GM23338 (cell line): Measurements from ENCODE around the gene RANGAP1. TPM values are rescaled to one million over a fixed set of nuclear protein-coding genes. Genes with fewer than 3 reads are reported as not detected.

Experiments
- ATAC-seq: fragments of 200-7000 bp; cut with Tn5 transposase; 3 replicates; pipeline ENCODE4 v1.9.1; 2020
- DNase-seq: peaks from one replicate; pipeline ENCODE4 v3.0.0-alpha.2; 2015; ENCODE audit warnings: low spot score
- H2AFZ ChIP-seq: fragments of 200-600 bp; sonication (generic); 2 replicates; pipeline ENCODE4 v1.8.0; 2016; ENCODE audit warnings: antibody characterized with exemption, mild to moderate bottlenecking, moderate library complexity
- H3F3A ChIP-seq: fragments of 200-600 bp; sonication (generic); replicated peaks from 2 replicates; pipeline ENCODE4 v1.8.0; 2017; ENCODE audit warnings: antibody characterized with exemption, mixed run types, low read depth
- H3K27ac ChIP-seq: fragments of 200-600 bp; sonication (generic); 2 replicates; pipeline ENCODE4 v1.6.1; 2016; ENCODE audit warnings: low read depth
- H3K27me3 ChIP-seq: fragments of 200-600 bp; sonication (generic); 2 replicates; pipeline ENCODE4 v1.8.0; 2016; ENCODE audit warnings: mild to moderate bottlenecking, mixed run types, moderate library complexity; ENCODE audit not compliant: insufficient read depth
- H3K36me3 ChIP-seq: fragments of 200-600 bp; sonication (generic); 2 replicates; pipeline ENCODE4 v1.8.0; 2016; ENCODE audit warnings: mild to moderate bottlenecking; ENCODE audit not compliant: insufficient read depth
- H3K4me1 ChIP-seq: fragments of 200-600 bp; sonication (generic); 2 replicates; pipeline ENCODE4 v1.8.0; 2016; ENCODE audit warnings: mild to moderate bottlenecking, moderate library complexity; ENCODE audit not compliant: insufficient read depth
- H3K4me2 ChIP-seq: fragments of 200-600 bp; sonication (generic); 2 replicates; pipeline ENCODE4 v1.7.1; 2017; ENCODE audit warnings: mixed run types
- H3K4me3 ChIP-seq: fragments of 200-600 bp; sonication (generic); 2 replicates; pipeline ENCODE4 v1.6.1; 2016; ENCODE audit warnings: mixed run types
- H3K79me2 ChIP-seq: fragments of 200-600 bp; sonication (generic); replicated peaks from 2 replicates; pipeline ENCODE4 v1.8.0; 2017; ENCODE audit warnings: mild to moderate bottlenecking; ENCODE audit not compliant: insufficient read depth
- H3K9me2 ChIP-seq: fragments of 200-600 bp; sonication (generic); 2 replicates; pipeline ENCODE4 v1.8.0; 2017; ENCODE audit not compliant: insufficient read depth
- H4K20me1 ChIP-seq: fragments of 200-600 bp; sonication (generic); replicated peaks from 2 replicates; pipeline ENCODE4 v1.8.0; 2017; ENCODE audit warnings: mild to moderate bottlenecking; ENCODE audit not compliant: insufficient read depth
- H3K27ac Mint-ChIP-seq: 2 replicates; pipeline ENCODE4 v1.8.0; 2020; ENCODE audit warnings: inconsistent platforms, mild to moderate bottlenecking, moderate library complexity, mixed read lengths
- H3K27me3 Mint-ChIP-seq: 3 replicates; pipeline ENCODE4 v1.8.0; 2022; ENCODE audit warnings: low read depth, mild to moderate bottlenecking, moderate library complexity, mixed read lengths, inconsistent platforms; ENCODE audit not compliant: insufficient read depth, poor library complexity
- H3K36me3 Mint-ChIP-seq: 3 replicates; pipeline ENCODE4 v1.8.0; 2021; ENCODE audit warnings: low read depth, mild to moderate bottlenecking, inconsistent platforms, moderate library complexity, mixed read lengths
- H3K4me1 Mint-ChIP-seq: 3 replicates; pipeline ENCODE4 v1.8.0; 2020; ENCODE audit warnings: mild to moderate bottlenecking, inconsistent platforms, mixed read lengths
- H3K4me3 Mint-ChIP-seq: 3 replicates; pipeline ENCODE4 v1.8.0; 2021; ENCODE audit warnings: moderate library complexity, mild to moderate bottlenecking, inconsistent platforms, mixed read lengths
- H3K9me3 Mint-ChIP-seq: 3 replicates; pipeline ENCODE4 v1.8.0; 2020; ENCODE audit warnings: moderate library complexity, mild to moderate bottlenecking, inconsistent platforms, mixed read lengths
- CREB1 ChIP-seq: fragments of 250-450 bp; sonication (Bioruptor Pico); IDR thresholded peaks from 2 replicates; pipeline ENCODE4 v1.5.0; 2020; ENCODE audit warnings: low read depth, mild to moderate bottlenecking, moderate library complexity
- CTCF ChIP-seq, 2 experiments: fragments of 200-600 bp in 1 of 2; sonication (generic) in 1 of 2; conservative IDR thresholded peaks; 2 replicates each; pipeline versions ENCODE4 v1.5.1 to v1.6.1; 2016 to 2017; ENCODE audit warnings: antibody characterized with exemption in 2 of 2, low read depth in 2 of 2, mild to moderate bottlenecking in 2 of 2, moderate library complexity in 1 of 2
- ETS1 ChIP-seq: IDR thresholded peaks from 2 replicates; pipeline ENCODE4 v1.6.1; 2016; ENCODE audit warnings: antibody characterized with exemption
- EZH2 ChIP-seq: fragments of 200-600 bp; sonication (generic); IDR thresholded peaks from one replicate; pipeline ENCODE4 v1.8.0; 2017; ENCODE audit warnings: antibody characterized with exemption, mild to moderate bottlenecking, low read depth; ENCODE audit not compliant: unreplicated experiment
- EZH2phosphoT487 ChIP-seq: fragments of 200-600 bp; sonication (generic); IDR thresholded peaks from one replicate; pipeline ENCODE4 v1.8.1; 2018; ENCODE audit warnings: antibody characterized with exemption; ENCODE audit not compliant: unreplicated experiment
- JUNB ChIP-seq: IDR thresholded peaks from one replicate; pipeline ENCODE4 v1.6.1; 2016; ENCODE audit warnings: antibody characterized with exemption; ENCODE audit not compliant: unreplicated experiment
- NANOG ChIP-seq: IDR thresholded peaks from 2 replicates; pipeline ENCODE4 v1.6.1; 2016; ENCODE audit warnings: antibody characterized with exemption, borderline replicate concordance
- POLR2AphosphoS5 ChIP-seq: IDR thresholded peaks from 2 replicates; pipeline ENCODE4 v1.6.1; 2016; ENCODE audit warnings: antibody characterized with exemption, low read depth
- STAT1 ChIP-seq: IDR thresholded peaks from one replicate; pipeline ENCODE4 v1.6.1; 2016; ENCODE audit warnings: antibody characterized with exemption; ENCODE audit not compliant: unreplicated experiment
- ZNF114 ChIP-seq: fragments of 250-450 bp; sonication (Bioruptor Pico); IDR thresholded peaks from 2 replicates; pipeline ENCODE4 v1.5.0; 2020; ENCODE audit warnings: mild to moderate bottlenecking, moderate library complexity
- ZNF331 ChIP-seq: fragments of 250-450 bp; sonication (Bioruptor Pico); IDR thresholded peaks from 2 replicates; pipeline ENCODE4 v1.5.0; 2020; ENCODE audit warnings: low read depth, mild to moderate bottlenecking, moderate library complexity
- ZNF462 ChIP-seq: fragments of 250-450 bp; sonication (Bioruptor Pico); IDR thresholded peaks from 2 replicates; pipeline ENCODE4 v1.5.0; 2020; ENCODE audit warnings: mild to moderate bottlenecking, moderate library complexity
- polyA plus RNA-seq: library from polyadenylated mRNA; unstranded; fragments of >200 nt; fragmentation: Nextera tagmentation; extraction: Ambion mirVana; gene quantifications from 2 replicates; pipeline ENCODE4 v1.2.1, GENCODE V29; 2016
- total RNA-seq: library from RNA; depleted of rRNA; stranded (reverse); fragments of >200 nt; shearing (Covaris generic); gene quantifications from 2 replicates; pipeline ENCODE4 v1.2.3, GENCODE V29; 2014
- TF ChIP-seq, protein P1 (sequence below): IDR thresholded peaks from one replicate; pipeline ENCODE4 v1.6.1; 2018; ENCODE audit warnings: antibody characterized with exemption; ENCODE audit not compliant: unreplicated experiment

Gene RANGAP1
- total and polyA plus RNA-seq, 2 experiments from 2014 or later = 54.7 to 141 TPM

DNA sequence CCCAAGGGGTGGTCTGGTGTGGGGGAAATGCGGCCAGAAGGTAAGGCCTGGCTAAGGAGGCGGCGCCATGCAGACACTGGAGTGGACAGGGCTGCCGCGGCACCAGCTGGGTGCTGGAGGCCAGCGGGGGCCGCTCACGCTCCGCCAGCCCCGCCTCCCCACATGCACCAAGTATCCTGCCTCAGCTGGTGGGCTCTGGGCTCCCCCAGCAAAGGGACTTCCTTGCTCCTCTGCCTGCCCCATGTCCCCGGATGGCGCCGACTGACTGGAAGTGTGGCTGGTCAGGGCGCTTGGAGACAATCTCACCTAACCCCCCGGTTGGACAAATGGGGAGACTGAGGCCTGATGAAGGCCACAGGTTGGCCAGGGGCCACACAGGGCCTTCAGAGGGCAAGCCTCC, 37.7 kb downstream of the RANGAP1 start:
- no peak for ATAC-seq

More for the DNA sequence above, 37.7 kb downstream of the RANGAP1 start:
- Histone ChIP-seq H3K4me1 (no peaks in the 10 kb centered on the region), H3K36me3 (peaks cover 39% of the 10 kb centered on the region), H3K4me2 (no peak overlapping the region), H3K9me2 (no peaks in the 10 kb centered on the region), H4K20me1 (peaks cover 4% of the 10 kb centered on the region), H3F3A (peaks cover 31% of the 10 kb centered on the region), H3K79me2 (no peaks in the 10 kb centered on the region), H3K27me3 (no peaks in the 10 kb centered on the region), H3K4me3 (no peak overlapping the region), H2AFZ (no peak overlapping the region), H3K27ac (no peak overlapping the region)
- TF ChIP-seq NANOG (no peak), EZH2 (no peak), ZNF462 (CRISPR knock-in tag) (no peak), POLR2AphosphoS5 (no peak), JUNB (no peak), EZH2phosphoT487 (no peak), STAT1 (no peak), CREB1 (CRISPR knock-in tag) (no peak), ZNF114 (no peak), ZNF331 (CRISPR knock-in tag) (no peak), ETS1 (no peak), CTCF (conservative IDR thresholded peaks at IDR 0.05; ENCODE audit: low read depth in 2 of 2) (no peak; a peak in 1 of 4 replicates)
- TF ChIP-seq, protein P1, sequence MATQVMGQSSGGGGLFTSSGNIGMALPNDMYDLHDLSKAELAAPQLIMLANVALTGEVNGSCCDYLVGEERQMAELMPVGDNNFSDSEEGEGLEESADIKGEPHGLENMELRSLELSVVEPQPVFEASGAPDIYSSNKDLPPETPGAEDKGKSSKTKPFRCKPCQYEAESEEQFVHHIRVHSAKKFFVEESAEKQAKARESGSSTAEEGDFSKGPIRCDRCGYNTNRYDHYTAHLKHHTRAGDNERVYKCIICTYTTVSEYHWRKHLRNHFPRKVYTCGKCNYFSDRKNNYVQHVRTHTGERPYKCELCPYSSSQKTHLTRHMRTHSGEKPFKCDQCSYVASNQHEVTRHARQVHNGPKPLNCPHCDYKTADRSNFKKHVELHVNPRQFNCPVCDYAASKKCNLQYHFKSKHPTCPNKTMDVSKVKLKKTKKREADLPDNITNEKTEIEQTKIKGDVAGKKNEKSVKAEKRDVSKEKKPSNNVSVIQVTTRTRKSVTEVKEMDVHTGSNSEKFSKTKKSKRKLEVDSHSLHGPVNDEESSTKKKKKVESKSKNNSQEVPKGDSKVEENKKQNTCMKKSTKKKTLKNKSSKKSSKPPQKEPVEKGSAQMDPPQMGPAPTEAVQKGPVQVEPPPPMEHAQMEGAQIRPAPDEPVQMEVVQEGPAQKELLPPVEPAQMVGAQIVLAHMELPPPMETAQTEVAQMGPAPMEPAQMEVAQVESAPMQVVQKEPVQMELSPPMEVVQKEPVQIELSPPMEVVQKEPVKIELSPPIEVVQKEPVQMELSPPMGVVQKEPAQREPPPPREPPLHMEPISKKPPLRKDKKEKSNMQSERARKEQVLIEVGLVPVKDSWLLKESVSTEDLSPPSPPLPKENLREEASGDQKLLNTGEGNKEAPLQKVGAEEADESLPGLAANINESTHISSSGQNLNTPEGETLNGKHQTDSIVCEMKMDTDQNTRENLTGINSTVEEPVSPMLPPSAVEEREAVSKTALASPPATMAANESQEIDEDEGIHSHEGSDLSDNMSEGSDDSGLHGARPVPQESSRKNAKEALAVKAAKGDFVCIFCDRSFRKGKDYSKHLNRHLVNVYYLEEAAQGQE = no peak
- H3K9me3 Mint-ChIP-seq = no peaks in the 10 kb centered on the region
- peaks cover 2% of the 10 kb centered on the region for H3K27me3 Mint-ChIP-seq
- H3K27ac Mint-ChIP-seq = no peak overlapping the region
- no peak overlapping the region for H3K4me3 Mint-ChIP-seq
- H3K36me3 Mint-ChIP-seq = peaks cover 70% of the 10 kb centered on the region
- H3K4me1 Mint-ChIP-seq = no peaks in the 10 kb centered on the region
- no peak for DNase-seq
